ENCODE measurements around the gene TMEM106B. TPM values are rescaled to one million over a fixed set of nuclear protein-coding genes. Genes with fewer than 3 reads are reported as not detected.

Gene TMEM106B
- total and polyA plus RNA-seq, 2 of the 8 experiments (the other 6 are each of a cell fraction or from before 2014, with no cell fraction given): 16.0 to 29.1 TPM

DNA sequence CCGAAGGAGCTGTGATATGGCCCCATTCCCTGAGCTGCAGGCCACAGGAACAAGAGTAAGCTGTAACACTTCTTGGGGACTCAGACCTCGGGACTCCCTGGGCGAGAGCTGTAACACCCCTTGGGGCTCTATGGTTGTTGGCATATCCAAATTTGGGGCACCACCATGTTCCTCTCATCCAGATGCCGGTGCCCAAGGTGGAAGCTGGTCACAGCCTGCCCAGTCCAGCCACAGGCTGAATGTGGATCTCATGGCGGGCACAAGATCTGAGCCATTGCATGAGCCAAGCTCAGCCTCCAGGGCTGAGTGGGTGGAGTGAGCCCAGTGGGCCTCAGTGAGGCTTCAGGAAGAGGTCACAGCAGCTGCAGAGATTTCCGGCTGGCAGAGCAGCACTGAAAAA lies 78.9 kb downstream of the TMEM106B start (continued):
- TF ChIP-seq NRF1 (IDR thresholded peaks at IDR 0.05; ENCODE audit: low read depth, low read length): no peak
- TF ChIP-seq SIX5 (IDR thresholded peaks at IDR 0.05; ENCODE audit: low read depth, low read length): no peak
- TF ChIP-seq, protein P1, sequence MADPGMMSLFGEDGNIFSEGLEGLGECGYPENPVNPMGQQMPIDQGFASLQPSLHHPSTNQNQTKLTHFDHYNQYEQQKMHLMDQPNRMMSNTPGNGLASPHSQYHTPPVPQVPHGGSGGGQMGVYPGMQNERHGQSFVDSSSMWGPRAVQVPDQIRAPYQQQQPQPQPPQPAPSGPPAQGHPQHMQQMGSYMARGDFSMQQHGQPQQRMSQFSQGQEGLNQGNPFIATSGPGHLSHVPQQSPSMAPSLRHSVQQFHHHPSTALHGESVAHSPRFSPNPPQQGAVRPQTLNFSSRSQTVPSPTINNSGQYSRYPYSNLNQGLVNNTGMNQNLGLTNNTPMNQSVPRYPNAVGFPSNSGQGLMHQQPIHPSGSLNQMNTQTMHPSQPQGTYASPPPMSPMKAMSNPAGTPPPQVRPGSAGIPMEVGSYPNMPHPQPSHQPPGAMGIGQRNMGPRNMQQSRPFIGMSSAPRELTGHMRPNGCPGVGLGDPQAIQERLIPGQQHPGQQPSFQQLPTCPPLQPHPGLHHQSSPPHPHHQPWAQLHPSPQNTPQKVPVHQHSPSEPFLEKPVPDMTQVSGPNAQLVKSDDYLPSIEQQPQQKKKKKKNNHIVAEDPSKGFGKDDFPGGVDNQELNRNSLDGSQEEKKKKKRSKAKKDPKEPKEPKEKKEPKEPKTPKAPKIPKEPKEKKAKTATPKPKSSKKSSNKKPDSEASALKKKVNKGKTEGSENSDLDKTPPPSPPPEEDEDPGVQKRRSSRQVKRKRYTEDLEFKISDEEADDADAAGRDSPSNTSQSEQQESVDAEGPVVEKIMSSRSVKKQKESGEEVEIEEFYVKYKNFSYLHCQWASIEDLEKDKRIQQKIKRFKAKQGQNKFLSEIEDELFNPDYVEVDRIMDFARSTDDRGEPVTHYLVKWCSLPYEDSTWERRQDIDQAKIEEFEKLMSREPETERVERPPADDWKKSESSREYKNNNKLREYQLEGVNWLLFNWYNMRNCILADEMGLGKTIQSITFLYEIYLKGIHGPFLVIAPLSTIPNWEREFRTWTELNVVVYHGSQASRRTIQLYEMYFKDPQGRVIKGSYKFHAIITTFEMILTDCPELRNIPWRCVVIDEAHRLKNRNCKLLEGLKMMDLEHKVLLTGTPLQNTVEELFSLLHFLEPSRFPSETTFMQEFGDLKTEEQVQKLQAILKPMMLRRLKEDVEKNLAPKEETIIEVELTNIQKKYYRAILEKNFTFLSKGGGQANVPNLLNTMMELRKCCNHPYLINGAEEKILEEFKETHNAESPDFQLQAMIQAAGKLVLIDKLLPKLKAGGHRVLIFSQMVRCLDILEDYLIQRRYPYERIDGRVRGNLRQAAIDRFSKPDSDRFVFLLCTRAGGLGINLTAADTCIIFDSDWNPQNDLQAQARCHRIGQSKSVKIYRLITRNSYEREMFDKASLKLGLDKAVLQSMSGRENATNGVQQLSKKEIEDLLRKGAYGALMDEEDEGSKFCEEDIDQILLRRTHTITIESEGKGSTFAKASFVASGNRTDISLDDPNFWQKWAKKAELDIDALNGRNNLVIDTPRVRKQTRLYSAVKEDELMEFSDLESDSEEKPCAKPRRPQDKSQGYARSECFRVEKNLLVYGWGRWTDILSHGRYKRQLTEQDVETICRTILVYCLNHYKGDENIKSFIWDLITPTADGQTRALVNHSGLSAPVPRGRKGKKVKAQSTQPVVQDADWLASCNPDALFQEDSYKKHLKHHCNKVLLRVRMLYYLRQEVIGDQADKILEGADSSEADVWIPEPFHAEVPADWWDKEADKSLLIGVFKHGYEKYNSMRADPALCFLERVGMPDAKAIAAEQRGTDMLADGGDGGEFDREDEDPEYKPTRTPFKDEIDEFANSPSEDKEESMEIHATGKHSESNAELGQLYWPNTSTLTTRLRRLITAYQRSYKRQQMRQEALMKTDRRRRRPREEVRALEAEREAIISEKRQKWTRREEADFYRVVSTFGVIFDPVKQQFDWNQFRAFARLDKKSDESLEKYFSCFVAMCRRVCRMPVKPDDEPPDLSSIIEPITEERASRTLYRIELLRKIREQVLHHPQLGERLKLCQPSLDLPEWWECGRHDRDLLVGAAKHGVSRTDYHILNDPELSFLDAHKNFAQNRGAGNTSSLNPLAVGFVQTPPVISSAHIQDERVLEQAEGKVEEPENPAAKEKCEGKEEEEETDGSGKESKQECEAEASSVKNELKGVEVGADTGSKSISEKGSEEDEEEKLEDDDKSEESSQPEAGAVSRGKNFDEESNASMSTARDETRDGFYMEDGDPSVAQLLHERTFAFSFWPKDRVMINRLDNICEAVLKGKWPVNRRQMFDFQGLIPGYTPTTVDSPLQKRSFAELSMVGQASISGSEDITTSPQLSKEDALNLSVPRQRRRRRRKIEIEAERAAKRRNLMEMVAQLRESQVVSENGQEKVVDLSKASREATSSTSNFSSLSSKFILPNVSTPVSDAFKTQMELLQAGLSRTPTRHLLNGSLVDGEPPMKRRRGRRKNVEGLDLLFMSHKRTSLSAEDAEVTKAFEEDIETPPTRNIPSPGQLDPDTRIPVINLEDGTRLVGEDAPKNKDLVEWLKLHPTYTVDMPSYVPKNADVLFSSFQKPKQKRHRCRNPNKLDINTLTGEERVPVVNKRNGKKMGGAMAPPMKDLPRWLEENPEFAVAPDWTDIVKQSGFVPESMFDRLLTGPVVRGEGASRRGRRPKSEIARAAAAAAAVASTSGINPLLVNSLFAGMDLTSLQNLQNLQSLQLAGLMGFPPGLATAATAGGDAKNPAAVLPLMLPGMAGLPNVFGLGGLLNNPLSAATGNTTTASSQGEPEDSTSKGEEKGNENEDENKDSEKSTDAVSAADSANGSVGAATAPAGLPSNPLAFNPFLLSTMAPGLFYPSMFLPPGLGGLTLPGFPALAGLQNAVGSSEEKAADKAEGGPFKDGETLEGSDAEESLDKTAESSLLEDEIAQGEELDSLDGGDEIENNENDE (IDR thresholded peaks at IDR 0.05; ENCODE audit: insufficient replicate concordance, low read length): no peak
- TF ChIP-seq HDAC2 (IDR thresholded peaks at IDR 0.05; ENCODE audit: borderline replicate concordance in 1 of 2, low read depth in 2 of 2, low read length in 2 of 2): no peak
- TF ChIP-seq SP2 (IDR thresholded peaks at IDR 0.05; ENCODE audit: low read length): no peak

All from H1 (cell line).